NOMO-1 treated with DMSO at 0.1 percent for 48 hours (cell line): ENCODE data around the gene EIF2AK2.

Source experiments
- DNase-seq: peaks from one replicate; lab custom pipeline; 2025; ENCODE audit not compliant: unreplicated experiment; lab: John Stamatoyannopoulos, UW

The EIF2AK2 gene

DNA sequence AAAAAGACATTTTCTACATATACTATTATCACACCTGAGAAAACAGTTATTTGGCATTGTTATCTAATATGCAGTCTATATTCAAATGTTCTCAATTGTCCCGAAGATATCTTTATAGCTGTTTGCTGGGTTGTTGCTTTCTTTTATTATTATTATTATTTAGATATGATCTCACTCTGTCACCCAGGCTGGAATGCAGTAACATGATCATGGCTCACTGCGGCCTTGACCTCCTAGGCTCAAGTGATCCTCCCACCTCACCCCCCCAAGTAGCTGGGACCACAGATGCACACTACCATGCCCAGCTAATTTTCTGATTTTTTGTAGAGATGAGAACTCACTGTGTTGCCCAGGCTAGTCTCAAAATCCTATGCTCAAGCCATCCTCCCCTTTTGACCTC, 52.6 kb downstream of the EIF2AK2 start:
- no peak for DNase-seq

DNA sequence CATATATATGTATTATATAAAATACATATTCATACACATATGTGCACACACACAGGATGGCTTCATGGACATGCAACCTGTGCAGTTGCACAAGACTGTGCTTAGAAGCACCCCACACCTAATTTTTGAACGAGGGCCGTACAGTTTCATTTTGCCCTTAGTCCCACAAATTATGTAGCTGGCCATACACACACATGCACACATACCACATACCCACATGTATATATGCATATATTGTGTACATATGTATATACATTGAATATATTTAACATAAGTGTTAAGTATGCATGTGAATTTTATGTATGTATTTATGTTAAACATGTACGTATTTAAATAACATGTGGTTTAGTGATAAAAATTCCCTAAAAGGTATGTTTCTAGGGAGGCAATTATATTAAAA, 54.2 kb downstream of the EIF2AK2 start:
- no peak for DNase-seq

DNA sequence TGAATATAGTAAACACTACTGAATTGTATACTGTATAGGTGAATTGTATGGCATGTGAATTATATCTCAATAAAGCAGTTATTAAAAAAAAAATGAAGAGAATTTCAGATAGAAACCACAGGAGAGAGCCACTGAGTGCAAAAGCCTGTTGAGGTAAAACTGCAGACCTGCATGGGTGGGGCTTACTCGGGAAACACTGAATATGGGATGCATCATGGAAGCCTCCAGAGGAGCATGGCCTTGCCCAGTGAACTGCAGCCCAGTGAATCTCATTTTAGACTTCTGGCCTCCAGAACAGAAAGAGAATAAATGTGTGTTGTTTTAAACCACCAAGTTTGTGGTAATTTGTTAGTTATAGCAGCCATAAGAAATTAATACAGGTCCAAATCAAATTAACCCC, 56.7 kb downstream of the EIF2AK2 start:
- no peak for DNase-seq

DNA sequence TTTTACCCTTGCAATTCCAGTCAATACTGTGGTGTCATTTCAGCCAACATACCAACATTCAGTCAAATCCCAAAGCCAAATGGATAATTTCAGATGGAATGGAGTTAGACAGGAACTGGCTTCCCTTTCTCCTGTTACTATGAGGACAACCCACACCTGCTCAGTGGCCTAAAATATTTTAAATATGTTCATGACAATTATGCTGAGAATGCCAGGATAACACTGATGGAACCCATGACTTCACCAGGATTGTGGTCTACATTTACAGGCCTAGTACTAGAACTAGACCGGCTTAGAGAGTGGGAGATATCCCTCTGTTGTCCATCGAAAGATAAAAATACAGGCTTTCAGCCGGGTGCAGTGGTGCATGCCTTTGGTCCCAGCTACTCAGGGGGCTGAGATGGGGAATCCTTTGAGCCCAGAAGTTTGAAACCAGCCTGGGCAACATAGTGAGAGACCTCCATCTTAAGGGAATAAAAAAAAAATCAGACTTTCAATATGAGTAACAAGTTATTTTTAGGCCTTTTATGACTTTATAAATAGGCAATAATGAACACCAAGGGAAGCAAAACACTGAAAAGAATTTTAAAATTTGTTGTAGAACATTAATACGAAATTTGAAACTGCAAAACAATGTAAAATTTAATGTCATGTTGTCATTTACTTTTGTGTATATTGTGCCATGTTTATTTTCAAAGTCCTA, 58.2 kb downstream of the EIF2AK2 start:
- no peak for DNase-seq

DNA sequence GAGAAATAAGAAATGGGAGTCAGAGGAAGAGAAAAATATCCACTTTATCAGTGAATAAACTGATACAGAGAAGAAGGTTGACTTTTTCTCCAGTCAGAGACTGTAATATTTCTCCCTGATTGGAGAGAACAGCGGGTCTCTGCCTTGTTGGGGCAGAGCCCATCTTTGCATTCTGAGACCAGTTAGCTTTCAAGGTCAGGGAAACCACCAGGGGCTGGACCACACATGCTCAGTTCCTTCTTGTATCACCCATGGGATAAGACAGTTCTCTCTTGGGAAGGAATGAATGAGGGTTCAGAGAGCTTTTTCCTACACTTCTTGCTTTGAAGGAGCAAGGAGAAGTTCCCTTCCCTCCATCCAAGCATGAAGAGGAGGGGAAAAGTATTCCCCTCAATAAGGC, 60.2 kb downstream of the EIF2AK2 start:
- DNase-seq: no peak

DNA sequence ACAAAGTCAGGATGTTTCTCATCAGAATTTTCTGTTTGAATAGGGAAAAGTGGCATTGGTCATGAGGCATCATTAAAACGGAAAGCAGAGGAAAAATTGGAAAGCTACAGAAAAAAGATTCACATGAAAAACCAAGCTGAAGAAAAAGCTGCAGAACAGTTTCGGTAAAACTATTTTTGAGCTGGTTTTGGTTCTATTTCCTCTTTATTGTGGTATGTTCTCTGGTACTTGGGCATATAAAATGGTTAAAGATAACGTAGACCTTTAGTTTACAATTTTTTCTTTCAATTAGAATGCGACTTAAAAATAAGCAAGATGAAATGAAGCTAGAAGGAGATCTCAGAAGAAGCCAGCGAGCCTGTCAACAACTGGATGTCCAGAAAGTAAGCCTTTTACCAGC, 64.9 kb downstream of the EIF2AK2 start:
- DNase-seq: peak; percentile 20

DNA sequence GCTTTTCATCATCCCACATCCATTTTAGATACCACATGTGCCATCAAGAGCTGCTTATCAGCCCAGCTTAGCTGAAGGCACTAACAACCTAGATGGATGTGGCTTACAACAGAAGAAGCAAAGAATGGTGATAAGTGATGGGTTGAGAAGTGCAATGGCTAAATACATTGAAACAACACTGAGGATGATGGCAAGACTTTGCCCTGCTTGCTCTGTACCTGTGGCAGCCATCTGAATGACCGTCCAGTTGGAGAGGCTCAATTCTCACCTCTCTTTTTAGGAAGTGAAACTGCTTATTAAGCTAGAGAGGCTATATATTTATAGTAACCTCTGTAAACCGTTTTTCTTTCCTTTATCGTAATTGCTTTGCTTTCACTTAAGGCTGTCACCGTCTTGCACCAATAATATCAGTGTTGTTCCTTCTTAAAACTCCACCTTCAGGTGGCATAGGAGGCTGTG, 66.7 kb downstream of the EIF2AK2 start:
- peak; percentile 80 for DNase-seq

DNA sequence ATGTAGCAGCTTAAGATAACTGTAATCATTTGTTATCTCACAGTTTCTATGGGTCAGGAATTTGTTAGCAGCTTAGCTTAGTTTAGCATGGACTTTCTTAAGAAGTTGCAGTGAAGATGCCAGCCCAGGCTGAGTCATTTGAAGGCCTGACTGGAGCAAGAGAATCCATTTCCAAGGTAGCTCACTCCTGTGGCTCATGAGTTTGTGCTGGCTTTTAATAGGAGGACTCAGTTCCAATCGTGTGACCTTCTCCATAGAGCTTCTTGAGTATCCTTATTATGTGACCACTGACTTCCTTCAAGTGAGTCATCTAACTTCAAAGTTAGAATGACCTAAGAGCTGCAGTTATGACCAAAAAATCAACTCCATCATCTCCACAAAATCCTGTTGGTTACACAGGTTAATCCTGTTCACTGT, 71.0 kb downstream of the EIF2AK2 start:
- peak; percentile 50 for DNase-seq

DNA sequence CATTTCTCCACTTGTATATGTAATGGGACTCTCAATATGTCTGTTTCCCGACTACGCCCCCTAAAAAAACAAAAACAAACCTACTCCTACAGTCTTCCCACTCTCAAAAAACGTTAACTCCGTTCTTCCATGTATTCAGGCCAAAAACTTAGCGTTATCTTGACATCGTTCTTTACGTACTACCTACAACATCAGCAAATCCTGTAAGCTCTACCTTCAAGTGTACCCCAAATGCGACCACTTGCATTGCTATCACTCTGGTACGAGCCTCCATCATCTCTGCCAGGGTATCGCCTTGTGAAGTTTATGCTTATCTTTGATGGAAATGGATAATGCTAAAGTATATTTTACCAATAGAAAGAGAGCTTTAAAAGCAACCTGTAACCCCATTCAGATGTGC, 72.0 kb downstream of the EIF2AK2 start:
- no peak for DNase-seq

DNA sequence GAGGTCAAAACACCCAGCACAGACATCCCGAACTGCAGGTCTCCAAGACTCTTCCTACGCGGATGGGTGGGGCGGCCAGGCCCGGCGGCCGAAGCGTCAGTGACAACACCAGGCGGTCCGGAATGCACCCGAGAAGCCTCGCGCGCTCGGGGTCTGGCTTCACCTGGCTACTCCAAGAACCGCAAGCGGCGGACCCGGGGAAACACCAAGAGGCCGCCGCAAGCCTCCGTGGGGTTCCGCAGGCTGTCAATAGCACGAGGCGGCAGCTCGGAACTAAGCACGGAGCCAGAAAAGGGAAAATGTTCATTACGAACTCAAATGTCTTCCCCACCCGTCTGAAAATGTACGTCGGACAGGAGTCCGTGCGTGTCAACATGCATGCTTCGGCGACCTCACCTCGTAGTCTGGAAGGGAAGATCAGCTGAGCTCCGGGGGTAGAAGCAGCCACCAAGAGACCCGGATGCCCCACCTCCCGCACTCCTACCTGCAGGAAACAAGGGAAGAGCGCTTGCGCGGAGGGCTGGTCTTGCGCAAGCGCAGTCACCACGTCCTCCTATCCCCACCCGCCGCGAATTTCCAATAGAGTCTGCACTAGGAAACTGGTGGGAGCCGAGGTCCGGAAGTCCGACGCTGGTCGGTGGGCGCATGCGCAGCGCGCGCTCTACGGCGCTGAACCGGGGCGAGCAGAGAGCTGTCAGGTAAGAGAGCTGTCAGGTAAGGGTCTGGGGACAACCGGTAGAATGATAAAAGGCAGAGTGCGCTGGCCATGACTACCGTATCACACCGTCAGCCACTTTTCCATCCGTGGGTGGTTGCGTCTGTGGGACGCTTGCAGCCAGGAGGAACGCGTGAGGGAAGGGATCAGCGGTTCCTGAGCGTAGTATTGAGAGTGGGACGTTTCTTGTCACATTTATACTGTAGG, 72.6 kb downstream of the EIF2AK2 start, which contains the start of the genes GPATCH11 and HEATR5B:
TSS of gene GPATCH11 (plus strand) at position 646 of the 922 bp plus-strand sequence. CDS start 3,864 bp downstream, outside the sequence.
TSS of gene HEATR5B (minus strand) at position 500 of the 922 bp plus-strand sequence. CDS start 958 bp downstream, outside the sequence.
- DNase-seq: peak; percentile 90

DNA sequence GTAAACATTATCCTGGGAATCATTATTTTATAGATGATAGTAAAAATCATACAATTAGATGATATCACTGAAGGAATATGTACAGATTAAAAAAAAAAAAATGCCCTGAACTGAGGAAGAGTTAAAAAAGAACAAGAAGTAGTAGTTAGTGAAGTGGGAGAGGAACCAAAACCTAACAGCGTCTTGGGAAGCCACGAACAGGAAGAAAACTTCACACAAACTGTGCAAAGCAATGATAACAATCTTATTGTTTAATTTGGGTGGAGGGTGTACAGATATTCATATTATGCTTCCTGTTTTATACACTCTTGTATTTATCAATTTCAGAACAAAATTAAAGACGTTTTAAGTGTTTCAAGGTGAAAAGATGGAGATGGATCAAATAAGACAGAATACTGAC, 76.1 kb downstream of the EIF2AK2 start:
- DNase-seq: peak; percentile 28

DNA sequence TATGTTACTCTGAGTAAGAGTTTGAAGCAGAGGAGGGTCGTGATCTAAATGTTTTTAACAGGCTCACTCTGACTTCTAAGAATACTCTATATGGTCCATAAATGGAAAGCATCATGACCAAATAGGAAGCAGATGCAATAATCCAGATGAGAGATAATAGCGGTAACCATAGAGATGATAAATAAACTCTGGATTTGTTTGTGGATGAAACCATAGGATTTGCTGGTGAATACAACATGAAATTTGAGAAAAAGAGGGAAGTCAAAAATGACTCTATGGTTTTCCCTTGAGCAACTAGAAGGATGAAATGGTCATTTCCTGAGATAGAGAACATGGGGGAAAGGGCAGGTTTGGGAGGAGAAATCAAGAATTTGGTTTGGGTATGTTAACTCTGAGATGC, 76.5 kb downstream of the EIF2AK2 start:
- DNase-seq: peak; percentile 1

DNA sequence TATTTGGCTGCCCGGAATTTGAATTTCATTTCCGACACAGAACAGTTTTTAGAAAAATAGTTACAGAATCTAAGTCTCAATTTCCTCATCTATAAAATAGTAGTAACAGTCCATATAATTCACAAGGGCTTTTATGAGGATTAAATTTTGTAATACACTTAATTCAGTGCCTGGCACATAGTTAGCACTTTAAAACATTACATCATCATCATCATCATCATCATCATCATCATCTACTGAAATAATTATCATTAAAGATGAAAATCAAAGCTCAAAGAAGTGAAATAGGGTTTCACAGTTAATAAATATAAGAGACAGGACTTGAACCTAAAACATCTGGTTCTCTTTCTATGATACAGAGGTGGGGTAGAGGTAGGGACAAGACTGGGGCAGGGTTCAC, 85.8 kb downstream of the EIF2AK2 start:
- no peak for DNase-seq

DNA sequence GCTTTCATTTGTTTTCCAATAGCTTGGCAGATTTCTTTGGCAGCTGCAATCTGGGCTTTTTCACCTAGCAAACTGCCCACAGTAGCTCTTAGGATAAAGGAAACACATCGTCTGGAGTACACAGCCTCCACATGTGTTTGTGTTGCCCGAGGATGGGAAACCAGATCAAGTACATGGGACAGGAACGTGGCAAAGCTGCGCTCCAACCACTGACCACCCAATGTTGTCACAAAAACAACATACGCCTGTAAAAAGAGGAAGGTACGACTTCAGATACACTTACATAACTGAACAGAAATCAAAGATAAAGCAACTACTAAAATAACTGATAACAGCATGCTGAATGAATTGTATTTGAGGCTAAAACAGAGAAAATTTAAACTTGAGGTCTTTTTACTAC, 88.1 kb downstream of the EIF2AK2 start:
- DNase-seq: no peak

DNA sequence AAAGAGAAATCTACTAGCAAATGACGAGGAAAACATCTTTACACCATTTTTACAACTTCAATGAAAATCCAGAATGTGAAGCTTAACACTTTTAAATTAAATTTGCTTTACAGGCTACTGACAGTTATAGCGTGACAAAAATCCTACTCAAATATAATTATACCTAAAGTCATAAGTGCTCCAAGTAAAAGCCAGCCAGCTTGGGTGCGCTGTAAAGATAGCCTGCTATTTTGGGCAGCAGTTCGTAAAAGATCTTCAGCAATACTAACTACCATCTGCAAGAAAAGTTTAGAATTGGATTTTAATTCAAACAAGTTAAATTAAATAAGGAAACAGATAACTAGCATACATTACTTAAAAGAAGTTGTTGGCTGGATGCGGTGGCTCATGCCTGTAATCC, 95.0 kb downstream of the EIF2AK2 start:
- no peak for DNase-seq

DNA sequence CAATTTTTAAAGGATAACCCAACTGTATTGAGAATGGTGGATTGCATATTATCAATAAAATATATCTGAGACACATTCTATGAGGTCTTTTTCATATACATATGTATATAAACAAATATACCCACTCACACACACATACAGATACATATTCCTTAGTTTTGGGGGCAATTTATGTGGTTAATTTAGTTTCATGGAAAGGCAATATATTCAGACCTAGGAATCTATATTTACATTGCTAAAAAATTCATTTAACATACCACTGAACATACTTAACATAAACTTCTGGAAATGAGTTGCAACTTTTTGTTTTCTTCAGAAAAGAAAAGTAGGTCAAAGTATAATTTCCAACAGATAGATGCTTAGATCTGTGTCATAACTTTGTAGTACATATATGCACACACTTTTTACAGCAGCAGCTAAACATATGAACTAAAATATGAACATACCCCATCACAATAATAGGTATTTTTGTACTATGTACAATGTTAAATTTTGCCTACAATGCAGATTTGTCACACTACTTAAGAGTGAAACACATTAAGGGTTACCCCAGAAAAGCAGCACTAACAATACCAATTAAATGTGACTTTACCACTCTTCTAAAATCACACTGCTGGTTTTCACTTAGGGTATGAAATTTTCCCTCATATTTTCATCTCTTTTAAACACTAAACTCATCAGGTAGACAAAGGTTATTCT, 95.6 kb downstream of the EIF2AK2 start:
- DNase-seq: no peak

DNA sequence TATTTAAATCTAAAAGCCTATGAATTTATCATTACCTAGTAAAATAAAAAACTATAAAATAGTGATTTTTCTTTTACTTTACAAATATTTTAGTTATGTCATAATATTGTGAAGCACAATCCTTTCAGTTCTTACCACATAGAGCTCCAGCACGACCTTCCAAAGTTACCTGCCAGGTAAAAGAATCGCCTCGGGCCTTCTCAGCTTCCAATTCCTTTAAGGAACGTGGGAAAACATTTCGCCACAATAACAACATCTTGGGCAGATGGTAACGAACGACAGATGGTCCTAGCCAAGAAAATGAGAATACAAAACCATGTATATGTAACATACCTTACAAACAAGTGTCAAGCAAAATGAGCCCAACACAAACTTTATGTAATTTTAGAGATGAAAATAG, 96.3 kb downstream of the EIF2AK2 start:
- no peak for DNase-seq

DNA sequence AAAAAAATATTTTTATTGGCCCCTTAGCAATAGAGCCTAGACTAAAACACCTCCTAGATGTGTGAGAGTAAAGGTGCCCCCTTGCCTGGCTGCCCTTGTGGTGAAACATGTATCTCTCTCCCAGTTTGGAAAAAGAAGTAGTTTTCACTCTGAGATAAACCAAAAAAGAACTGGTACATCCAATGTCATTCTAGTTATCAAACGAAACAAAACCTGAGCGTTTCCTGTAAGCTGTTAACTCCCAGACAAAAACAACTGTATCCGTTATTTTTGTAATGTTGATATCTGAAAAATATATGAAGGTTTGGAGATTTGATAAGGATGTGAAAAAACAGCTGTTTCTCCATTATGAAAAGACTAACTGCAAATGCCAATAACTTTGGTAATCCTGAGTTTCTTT, 96.9 kb downstream of the EIF2AK2 start:
- DNase-seq: no peak

DNA sequence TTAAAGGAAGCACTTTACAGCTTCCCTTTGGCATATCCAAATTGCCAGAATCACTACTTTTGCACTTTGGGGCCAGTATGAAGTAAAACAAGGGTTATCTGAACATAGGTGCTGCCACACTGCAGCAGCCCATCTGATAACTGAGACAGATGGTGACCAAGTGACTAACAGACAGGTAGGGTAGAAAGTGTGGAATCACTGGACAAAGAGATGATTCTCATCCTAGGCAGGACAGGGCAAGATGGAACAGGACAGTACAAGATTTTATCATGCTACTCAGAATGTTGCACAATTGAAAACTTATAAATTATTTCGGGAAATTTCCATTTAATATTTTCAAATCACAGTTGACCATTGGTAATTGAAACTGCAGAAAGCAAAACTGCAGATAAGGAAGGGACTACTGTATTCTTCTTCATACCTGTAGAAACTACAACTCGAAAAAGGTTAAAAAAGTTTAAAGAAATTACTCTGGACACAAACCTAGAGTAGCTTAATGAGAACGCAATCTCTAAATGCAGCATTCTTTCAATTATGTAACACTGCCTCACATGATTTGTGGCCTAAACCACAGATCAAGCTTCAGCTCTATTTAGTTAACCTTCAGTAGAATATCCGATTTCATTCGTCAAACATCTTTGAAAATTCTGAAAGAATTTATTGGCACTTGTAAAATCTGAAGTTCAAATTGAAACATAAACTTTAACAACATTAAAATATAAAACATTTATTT, 104.0 kb downstream of the EIF2AK2 start:
- peak; percentile 42 for DNase-seq
